Type B pancreatic cell (in vitro differentiated cells): ENCODE data around the gene ACP5. TPM values are rescaled to one million over a fixed set of nuclear protein-coding genes. Genes with fewer than 3 reads are reported as not detected.
"Not testable (repeated sequence)": the region's sequence is repeated elsewhere in the genome, so short reads cannot be mapped to it uniquely, and the experiment has no call there.

Source experiments
- DNase-seq: peaks from one replicate; pipeline ENCODE4 v3.0.0; 2021; ENCODE audit warnings: mixed read lengths; ENCODE audit not compliant: unreplicated experiment; ENCODE audit errors: extremely low spot score
- H3K27ac Mint-ChIP-seq: 2 replicates; pipeline ENCODE4 v1.8.0; 2021; ENCODE audit warnings: mild to moderate bottlenecking, mixed read lengths
- H3K27me3 Mint-ChIP-seq: 2 replicates; pipeline ENCODE4 v1.8.0; 2021; ENCODE audit warnings: mixed read lengths
- H3K36me3 Mint-ChIP-seq: 2 replicates; pipeline ENCODE4 v1.8.0; 2021; ENCODE audit warnings: mixed read lengths
- H3K4me1 Mint-ChIP-seq: one replicate; pipeline ENCODE4 v1.8.0; 2021; ENCODE audit warnings: mixed read lengths; ENCODE audit not compliant: unreplicated experiment
- H3K4me3 Mint-ChIP-seq: 2 replicates; pipeline ENCODE4 v1.8.0; 2021; ENCODE audit warnings: mild to moderate bottlenecking, mixed read lengths
- H3K9me3 Mint-ChIP-seq: 2 replicates; pipeline ENCODE4 v1.8.0; 2021; ENCODE audit warnings: mixed read lengths
- CTCF ChIP-seq: fragments of 200-600 bp; sonication (generic); conservative IDR thresholded peaks from 2 replicates; pipeline ENCODE4 v1.5.0; 2021; ENCODE audit warnings: antibody characterized with exemption, mild to moderate bottlenecking
- long read RNA-seq: library from polyadenylated mRNA; unstranded; transcript quantifications from one replicate; pipeline ENCODE4 v2.0.0, GENCODE V29; 2020
- total RNA-seq: library from RNA; stranded (reverse); gene quantifications from 2 replicates; pipeline ENCODE4 v1.2.1, GENCODE V29; 2021; ENCODE audit warnings: low replicate concordance

The ACP5 gene
- total RNA-seq, result 3.2 and 6.0 TPM in 2 replicates
- long read RNA-seq, partial matches to known transcripts, result 1 of 4 reads
- long read RNA-seq, other reads (novel, unspliced or antisense), result 0 of 4 reads

GRCh38 chr19:11577451-11578257 lies at the start of gene ACP5:
ACP5 (minus strand) TSS chr19:11577645; CDS start chr19:11577317, 328 bp downstream.
- no peaks in the 10 kb centered on the region for H3K36me3 Mint-ChIP-seq
- peaks cover 10% of the 10 kb centered on the region for H3K4me1 Mint-ChIP-seq
- H3K4me3 Mint-ChIP-seq, result no peak within 1 kb of the TSS
- no peak for TF ChIP-seq CTCF
- DNase-seq, result no peak
- H3K9me3 Mint-ChIP-seq, result no peaks in the 10 kb centered on the region
- H3K27ac Mint-ChIP-seq, result no peak within 1 kb of the TSS
- peaks cover 12% of the 10 kb centered on the region for H3K27me3 Mint-ChIP-seq

GRCh38 chr19:11626252-11626651 lies 48.8 kb upstream of the ACP5 start:
- Mint-ChIP-seq H3K27me3 (peaks cover 40% of the 10 kb centered on the region), H3K27ac (no peak overlapping the region), H3K9me3 (peaks cover 8% of the 10 kb centered on the region), H3K4me3 (no peak overlapping the region), H3K4me1 (peaks cover 14% of the 10 kb centered on the region), H3K36me3 (peaks cover 18% of the 10 kb centered on the region)
- no peak for TF ChIP-seq CTCF
- DNase-seq, result no peak

GRCh38 chr19:11624069-11624463 lies 46.6 kb upstream of the ACP5 start:
- DNase-seq, result no peak
- H3K27ac Mint-ChIP-seq, result no peak overlapping the region

GRCh38 chr19:11622401-11622800 lies 45.0 kb upstream of the ACP5 start:
- DNase-seq, H3K4me3 Mint-ChIP-seq: not testable (repeated sequence)
- Mint-ChIP-seq H3K27ac (peak overlapping the region; percentile 56), H3K27me3 (peaks cover 37% of the 10 kb centered on the region), H3K36me3 (peaks cover 54% of the 10 kb centered on the region), H3K4me1 (peaks cover 14% of the 10 kb centered on the region), H3K9me3 (peaks cover 18% of the 10 kb centered on the region)

More at GRCh38 chr19:11624069-11624463, 46.6 kb upstream of the ACP5 start:
- Mint-ChIP-seq H3K4me1 (peaks cover 14% of the 10 kb centered on the region), H3K4me3 (peak overlapping the region; percentile 24), H3K36me3 (peaks cover 38% of the 10 kb centered on the region), H3K27me3 (peaks cover 37% of the 10 kb centered on the region), H3K9me3 (peaks cover 8% of the 10 kb centered on the region)
- no peak for TF ChIP-seq CTCF

GRCh38 chr19:11620553-11620952 lies 43.1 kb upstream of the ACP5 start:
- peaks cover 63% of the 10 kb centered on the region for H3K36me3 Mint-ChIP-seq
- no peak overlapping the region for H3K27ac Mint-ChIP-seq
- H3K4me1 Mint-ChIP-seq, result peaks cover 14% of the 10 kb centered on the region
- peaks cover 23% of the 10 kb centered on the region for H3K27me3 Mint-ChIP-seq
- no peak for DNase-seq
- TF ChIP-seq CTCF, result no peak
- no peak overlapping the region for H3K4me3 Mint-ChIP-seq
- H3K9me3 Mint-ChIP-seq, result peaks cover 25% of the 10 kb centered on the region
